Measurements from ENCODE around the gene CYP46A1.
"Not testable (repeated sequence)": the region's sequence is repeated elsewhere in the genome, so short reads cannot be mapped to it uniquely, and the experiment has no call there.

DNA sequence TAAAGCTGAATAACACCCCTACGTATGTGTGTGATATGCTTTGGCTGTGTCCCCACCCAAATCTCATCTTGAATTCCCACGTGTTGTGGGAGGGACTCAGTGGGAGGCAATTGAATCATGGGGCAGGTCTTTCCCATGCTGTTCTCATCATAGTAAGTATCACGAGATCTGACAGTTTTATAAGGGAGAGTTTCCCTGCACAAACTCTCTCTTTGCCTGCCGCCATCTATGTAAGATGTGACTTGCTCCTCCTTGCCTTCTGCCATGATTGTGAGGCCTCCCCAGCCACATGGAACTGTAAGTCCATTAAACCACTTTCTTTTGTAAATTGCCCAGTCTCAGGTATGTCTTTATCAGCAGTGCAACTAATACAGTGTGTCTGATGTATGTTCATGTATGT is 78.8 kb downstream of the CYP46A1 start:
- TF ChIP-seq, protein P1, sequence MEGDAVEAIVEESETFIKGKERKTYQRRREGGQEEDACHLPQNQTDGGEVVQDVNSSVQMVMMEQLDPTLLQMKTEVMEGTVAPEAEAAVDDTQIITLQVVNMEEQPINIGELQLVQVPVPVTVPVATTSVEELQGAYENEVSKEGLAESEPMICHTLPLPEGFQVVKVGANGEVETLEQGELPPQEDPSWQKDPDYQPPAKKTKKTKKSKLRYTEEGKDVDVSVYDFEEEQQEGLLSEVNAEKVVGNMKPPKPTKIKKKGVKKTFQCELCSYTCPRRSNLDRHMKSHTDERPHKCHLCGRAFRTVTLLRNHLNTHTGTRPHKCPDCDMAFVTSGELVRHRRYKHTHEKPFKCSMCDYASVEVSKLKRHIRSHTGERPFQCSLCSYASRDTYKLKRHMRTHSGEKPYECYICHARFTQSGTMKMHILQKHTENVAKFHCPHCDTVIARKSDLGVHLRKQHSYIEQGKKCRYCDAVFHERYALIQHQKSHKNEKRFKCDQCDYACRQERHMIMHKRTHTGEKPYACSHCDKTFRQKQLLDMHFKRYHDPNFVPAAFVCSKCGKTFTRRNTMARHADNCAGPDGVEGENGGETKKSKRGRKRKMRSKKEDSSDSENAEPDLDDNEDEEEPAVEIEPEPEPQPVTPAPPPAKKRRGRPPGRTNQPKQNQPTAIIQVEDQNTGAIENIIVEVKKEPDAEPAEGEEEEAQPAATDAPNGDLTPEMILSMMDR (IDR thresholded peaks at IDR 0.05) = not testable (repeated sequence)
- TF ChIP-seq POLR2A (IDR thresholded peaks at IDR 0.05) = not testable (repeated sequence)
